Stomach (tissue), 9 donors: Measurements from ENCODE around the gene GRB10. TPM values are rescaled to one million over a fixed set of nuclear protein-coding genes. Genes with fewer than 3 reads are reported as not detected.

Experiments used
- DNase-seq, 2 donors: peaks; one replicate each; pipeline versions ENCODE4 v3.0.0 to v3.0.0-alpha.2; 2013 to 2019
- H3K27ac ChIP-seq, 5 donors: fragments of 200-600 bp in 4 of 5; sonication (generic) in 4 of 5; one replicate each; pipeline ENCODE4 v1.5.1; 2013 to 2019; ENCODE audit warnings: mild to moderate bottlenecking in 1 of 5, moderate library complexity in 1 of 5
- H3K27me3 ChIP-seq, 3 donors: fragments of 200-600 bp; sonication (generic); one replicate each; pipeline ENCODE4 v1.5.1; 2017 to 2019; ENCODE audit warnings: mixed run types in 1 of 3
- H3K36me3 ChIP-seq, 4 donors: fragments of 200-600 bp; sonication (generic); 1 replicate in 3 of 4; 2 replicates in 1 of 4; pipeline ENCODE4 v1.5.1; 2016 to 2019
- H3K4me1 ChIP-seq, 4 donors: fragments of 200-600 bp; sonication (generic); one replicate each; pipeline ENCODE4 v1.5.1; 2016 to 2019
- H3K4me3 ChIP-seq, 4 donors: fragments of 200-600 bp; sonication (generic) in 3 of 4; one replicate each; pipeline ENCODE4 v1.5.1; 2016 to 2019; ENCODE audit warnings: mild to moderate bottlenecking in 1 of 4
- H3K9me3 ChIP-seq, 4 donors: fragments of 200-600 bp; sonication (generic); one replicate each; pipeline ENCODE4 v1.5.1; 2016 to 2019
- EP300 ChIP-seq: sonication (generic); formaldehyde crosslinking; IDR thresholded peaks from one replicate; pipeline ENCODE4 v1.6.1; 2017; ENCODE audit warnings: antibody characterized with exemption
- POLR2A ChIP-seq, 4 donors: fragments of 450-650 bp; IDR thresholded peaks; one replicate each; pipeline ENCODE4 v1.6.1; 2016; ENCODE audit warnings: antibody characterized with exemption in 4 of 4, control low read depth in 2 of 4, mild to moderate bottlenecking in 1 of 4, moderate library complexity in 1 of 4
- POLR2AphosphoS5 ChIP-seq, 3 donors: sonication (generic); formaldehyde crosslinking; IDR thresholded peaks; one replicate each; pipeline ENCODE4 v1.6.1; 2016; ENCODE audit warnings: antibody characterized with exemption in 3 of 3
- WGBS, 5 donors: extraction: QIAGEN DNeasy Blood & Tissue Kit in 3 of 5; methylation state at CpG; one replicate each; pipeline versions ENCODE4 v1.1.5 to v1.1.7; 2013 to 2018; 5-methylcytosine and 5-hydroxymethylcytosine counted together
- intact Hi-C: fragments of 100-400 bp; cut with DNase I; formaldehyde crosslinking; loops from one replicate; pipeline ENCODE4 v1.15.1; 2023; ENCODE audit warnings: low total_unique reads
- polyA plus RNA-seq, 3 donors: library from polyadenylated mRNA; stranded (reverse); fragments of 200-250 nt; gene quantifications; one replicate each; pipeline ENCODE4 v1.2.3, GENCODE V29; 2013
- total RNA-seq, 5 donors: library from RNA; depleted of rRNA; stranded (reverse); fragments of >200 nt; gene quantifications; one replicate each; pipeline versions ENCODE4 v1.1.0 to v1.2.3, GENCODE V29; 2014 to 2016
- TF ChIP-seq, protein P1 (sequence below), 7 experiments: fragments of 450-650 bp in 4 of 7; fragments of 200-600 bp in 3 of 7; sonication (generic) in 3 of 7; IDR thresholded peaks; one replicate each; pipeline ENCODE4 v1.5.1; 2016 to 2019; ENCODE audit warnings: antibody characterized with exemption in 7 of 7, control low read depth in 2 of 7, mild to moderate bottlenecking in 1 of 7
- donor health status: healthy with polysubstance abuse.
- donor health status: Bipolar disorder and iron deficiency.
- donor health status: healthy.

GRB10 gene
- total and polyA plus RNA-seq, 8 donors, result 10.2 to 84.9 (median 49.6) TPM

DNA sequence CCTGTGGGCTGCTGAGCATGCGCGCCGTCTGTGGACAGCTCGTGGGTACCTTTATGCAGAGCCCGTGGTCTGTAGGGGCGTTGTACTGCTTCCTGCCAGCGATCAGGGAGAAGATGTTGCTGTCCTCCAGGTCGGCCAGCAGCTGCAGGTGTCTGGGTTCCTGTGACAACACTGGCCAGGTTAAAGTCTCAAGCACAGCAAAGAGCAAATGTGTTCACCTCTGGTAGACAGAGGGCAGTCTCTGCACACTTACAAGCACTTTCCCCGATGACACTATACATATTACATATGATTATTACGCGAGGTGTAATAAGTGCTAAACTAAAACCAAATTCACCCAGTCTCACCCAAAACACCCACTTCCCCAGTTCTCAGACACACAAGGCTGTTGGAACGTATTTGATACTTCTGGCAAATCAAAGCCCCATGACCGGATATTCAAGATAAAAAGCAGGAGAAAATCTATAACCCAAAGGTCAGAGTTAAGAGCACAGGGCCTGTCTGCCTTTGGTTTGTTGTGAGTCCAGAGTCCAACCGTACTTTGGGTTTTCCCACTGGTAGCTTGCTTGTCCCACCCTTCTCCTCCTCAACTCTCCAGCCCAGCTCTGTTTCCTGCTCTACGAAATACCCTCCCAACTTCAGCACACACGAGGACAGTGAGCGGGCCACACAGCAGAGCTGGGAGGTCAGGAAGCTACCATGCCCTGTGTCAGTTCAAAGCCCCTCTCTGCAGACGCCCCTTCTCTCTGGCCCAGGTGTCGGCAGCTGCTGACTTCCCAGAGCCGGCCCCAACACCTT lies 167.8 kb downstream of the GRB10 start:
- peaks cover 0 to 26% (median 10%) of the 10 kb centered on the region in 4 donors for H3K4me1 ChIP-seq
- H3K9me3 ChIP-seq, result no peaks in the 10 kb centered on the region
- intact Hi-C loops, result no loop called here
- H3K27ac ChIP-seq, result peak overlapping the region in 2 of 5 donors; percentile 29 to 39
- 44 to 64% (median 51%) methylated on average over 20 of the region's 20 CpGs for WGBS, 5 donors
- peak in 1 of 2 donors; percentile 73 for DNase-seq
- peaks cover 18 to 80% (median 78%) of the 10 kb centered on the region in 4 donors for H3K36me3 ChIP-seq
- no peaks in the 10 kb centered on the region for H3K27me3 ChIP-seq
- H3K4me3 ChIP-seq, result no peak overlapping the region
- TF ChIP-seq, protein P1, sequence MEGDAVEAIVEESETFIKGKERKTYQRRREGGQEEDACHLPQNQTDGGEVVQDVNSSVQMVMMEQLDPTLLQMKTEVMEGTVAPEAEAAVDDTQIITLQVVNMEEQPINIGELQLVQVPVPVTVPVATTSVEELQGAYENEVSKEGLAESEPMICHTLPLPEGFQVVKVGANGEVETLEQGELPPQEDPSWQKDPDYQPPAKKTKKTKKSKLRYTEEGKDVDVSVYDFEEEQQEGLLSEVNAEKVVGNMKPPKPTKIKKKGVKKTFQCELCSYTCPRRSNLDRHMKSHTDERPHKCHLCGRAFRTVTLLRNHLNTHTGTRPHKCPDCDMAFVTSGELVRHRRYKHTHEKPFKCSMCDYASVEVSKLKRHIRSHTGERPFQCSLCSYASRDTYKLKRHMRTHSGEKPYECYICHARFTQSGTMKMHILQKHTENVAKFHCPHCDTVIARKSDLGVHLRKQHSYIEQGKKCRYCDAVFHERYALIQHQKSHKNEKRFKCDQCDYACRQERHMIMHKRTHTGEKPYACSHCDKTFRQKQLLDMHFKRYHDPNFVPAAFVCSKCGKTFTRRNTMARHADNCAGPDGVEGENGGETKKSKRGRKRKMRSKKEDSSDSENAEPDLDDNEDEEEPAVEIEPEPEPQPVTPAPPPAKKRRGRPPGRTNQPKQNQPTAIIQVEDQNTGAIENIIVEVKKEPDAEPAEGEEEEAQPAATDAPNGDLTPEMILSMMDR (IDR thresholded peaks at IDR 0.05), result peak in 3 of 7 experiments; percentile 17 to 55 (median 43)
- TF ChIP-seq EP300 (no peak), POLR2AphosphoS5 (IDR thresholded peaks at IDR 0.05) (no peak)

DNA sequence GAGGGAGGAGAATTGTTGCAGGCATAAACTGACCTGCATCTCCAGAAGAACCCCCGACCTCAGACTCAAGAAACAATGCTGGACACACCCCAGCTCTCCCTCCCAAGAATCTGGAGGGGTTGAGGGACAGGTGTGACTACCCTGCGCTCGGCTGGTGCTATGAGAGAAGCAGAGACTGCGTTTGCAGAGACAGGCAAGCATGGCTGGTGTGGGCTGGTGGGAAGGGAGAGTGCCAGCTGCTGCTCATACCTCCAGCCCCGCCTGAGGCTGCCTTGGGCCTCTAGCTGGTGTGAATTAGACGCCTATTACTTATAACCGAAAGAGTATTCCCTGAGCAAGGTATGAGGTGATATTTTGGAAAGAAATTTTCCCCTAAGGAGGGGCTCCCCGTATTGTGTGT lies 169.2 kb downstream of the GRB10 start:
- intact Hi-C loops, result no loop called here
- Histone ChIP-seq H3K4me3 (no peak overlapping the region), H3K9me3 (no peaks in the 10 kb centered on the region), H3K27me3 (no peaks in the 10 kb centered on the region), H3K36me3 (peaks cover 18 to 83% (median 82%) of the 10 kb centered on the region in 4 donors), H3K27ac (no peak overlapping the region), H3K4me1 (peaks cover 0 to 26% (median 13%) of the 10 kb centered on the region in 4 donors)
- no peak for DNase-seq
- 83 to 98% (median 91%) methylated on average over 8 of the region's 8 CpGs for WGBS, 5 donors
- TF ChIP-seq POLR2AphosphoS5 (IDR thresholded peaks at IDR 0.05) (no peak), EP300 (no peak), POLR2A (IDR thresholded peaks at IDR 0.05) (no peak)
- TF ChIP-seq, protein P1 (IDR thresholded peaks at IDR 0.05), result no peak

DNA sequence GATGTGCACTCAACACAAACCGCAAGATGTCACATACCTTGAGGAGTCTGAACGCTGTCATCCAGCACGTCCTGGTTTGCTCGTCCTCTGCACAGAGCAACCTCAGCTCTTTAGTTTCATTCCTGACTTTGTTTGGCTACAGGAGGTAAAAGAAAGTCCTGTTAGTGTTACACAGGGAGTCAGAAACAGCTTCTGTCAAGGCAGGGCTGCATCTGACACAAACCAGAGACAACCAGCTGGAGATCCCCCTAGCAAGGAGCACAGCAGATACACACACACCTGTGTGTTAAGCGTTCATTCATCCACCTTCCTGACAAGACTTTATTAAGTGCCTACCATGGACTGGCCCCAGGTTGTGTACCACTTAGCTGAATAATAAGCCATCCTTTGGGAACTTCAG lies 170.0 kb downstream of the GRB10 start:
- H3K27ac ChIP-seq, result no peak overlapping the region
- H3K4me3 ChIP-seq, result no peak overlapping the region
- H3K4me1 ChIP-seq, result peaks cover 0 to 26% (median 13%) of the 10 kb centered on the region in 4 donors
- intact Hi-C loops, result no loop called here
- WGBS, 5 donors, result 92 to 97% (median 95%) methylated on average over 5 of the region's 5 CpGs
- TF ChIP-seq POLR2A (IDR thresholded peaks at IDR 0.05) (no peak), POLR2AphosphoS5 (IDR thresholded peaks at IDR 0.05) (no peak), EP300 (no peak)
- TF ChIP-seq, protein P1 (IDR thresholded peaks at IDR 0.05), result no peak
- peaks cover 18 to 84% (median 78%) of the 10 kb centered on the region in 4 donors for H3K36me3 ChIP-seq
- no peaks in the 10 kb centered on the region for H3K27me3 ChIP-seq
- H3K9me3 ChIP-seq, result no peaks in the 10 kb centered on the region
- no peak for DNase-seq

DNA sequence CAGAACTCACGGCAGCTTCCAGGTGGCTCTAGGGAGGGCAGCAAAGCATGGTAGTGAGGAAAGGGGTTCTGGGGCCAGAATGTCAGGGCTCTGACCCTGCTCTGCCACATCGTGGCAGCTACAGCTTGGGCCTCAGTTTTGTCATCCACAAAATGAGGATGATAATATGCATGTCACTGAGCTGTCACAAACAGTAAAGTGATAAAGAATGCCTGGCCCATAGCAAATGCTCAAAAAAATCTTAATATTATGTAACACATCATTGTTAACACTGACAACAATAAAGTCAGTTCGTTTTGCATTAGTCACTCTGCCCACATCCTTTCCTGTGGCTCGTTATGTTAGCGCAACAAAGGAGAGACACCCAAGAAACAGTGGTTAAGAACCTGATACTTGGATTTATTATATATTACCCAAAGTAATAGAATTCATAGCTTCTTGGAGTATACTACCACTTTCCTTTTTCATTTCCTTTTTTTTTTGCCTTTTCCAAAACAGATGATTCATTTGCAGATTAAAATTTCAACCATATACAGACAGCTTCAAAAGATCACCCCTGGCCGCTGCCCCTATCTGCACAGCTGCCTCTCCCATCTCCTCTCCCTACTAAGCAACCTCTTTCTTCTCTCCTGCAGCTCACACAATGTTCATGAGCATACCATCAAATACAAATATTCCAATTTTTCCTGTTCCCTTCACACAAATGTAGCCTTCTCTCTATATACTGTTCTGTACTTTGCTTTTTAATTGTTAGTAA lies 172.0 kb downstream of the GRB10 start:
- H3K4me3 ChIP-seq, result no peak overlapping the region
- no peaks in the 10 kb centered on the region for H3K27me3 ChIP-seq
- 61 to 72% (median 67%) methylated on average over 6 of the region's 6 CpGs for WGBS, 5 donors
- DNase-seq, result no peak
- H3K4me1 ChIP-seq, result peaks cover 0 to 24% (median 12%) of the 10 kb centered on the region in 4 donors
- TF ChIP-seq, protein P1 (IDR thresholded peaks at IDR 0.05), result no peak
- no peaks in the 10 kb centered on the region for H3K9me3 ChIP-seq
- no peak overlapping the region for H3K27ac ChIP-seq
- H3K36me3 ChIP-seq, result peaks cover 15 to 84% (median 78%) of the 10 kb centered on the region in 4 donors
- intact Hi-C loops, result no loop called here
